Heart right ventricle (tissue), 16 donors: Measurements from ENCODE around the gene GARS1. TPM values are rescaled to one million over a fixed set of nuclear protein-coding genes. Genes with fewer than 3 reads are reported as not detected.

Experiments used
- ATAC-seq, 8 donors: fragments of 200-7000 bp; cut with Tn5 transposase; one replicate each; pipeline ENCODE4 v1.9.1; 2020; ENCODE audit warnings: mild to moderate bottlenecking in 8 of 8, moderate library complexity in 8 of 8, moderate number of reproducible peaks in 1 of 8
- DNase-seq, 2 donors: peaks; one replicate each; pipeline ENCODE4 v3.0.0-alpha.2; 2020
- H3K27ac ChIP-seq, 10 donors: fragments of 200-600 bp; sonication (generic) in 2 of 10; one replicate each; pipeline versions ENCODE4 v1.5.0 to v1.8.0; 2020 to 2022; ENCODE audit warnings: mild to moderate bottlenecking in 3 of 10
- H3K27me3 ChIP-seq, 7 donors: fragments of 200-600 bp; one replicate each; pipeline ENCODE4 v1.8.0; 2021 to 2022; ENCODE audit warnings: mild to moderate bottlenecking in 2 of 7
- H3K36me3 ChIP-seq, 9 donors: fragments of 200-600 bp; sonication (generic) in 1 of 9; one replicate each; pipeline versions ENCODE4 v1.5.0 to v1.8.0; 2020 to 2022; ENCODE audit warnings: mild to moderate bottlenecking in 2 of 9
- H3K4me1 ChIP-seq, 9 donors: fragments of 200-600 bp; sonication (generic) in 1 of 9; one replicate each; pipeline versions ENCODE4 v1.5.0 to v1.8.0; 2020 to 2022; ENCODE audit warnings: mild to moderate bottlenecking in 4 of 9
- H3K4me3 ChIP-seq, 10 donors: fragments of 200-600 bp; sonication (generic) in 2 of 10; one replicate each; pipeline versions ENCODE4 v1.5.0 to v1.8.0; 2020 to 2022; ENCODE audit warnings: mild to moderate bottlenecking in 7 of 10, moderate library complexity in 2 of 10
- H3K9me3 ChIP-seq, 11 donors: fragments of 200-600 bp in 10 of 11; sonication (generic) in 2 of 11; one replicate each; pipeline versions ENCODE4 v1.5.0 to v1.8.0; 2013 to 2022; ENCODE audit warnings: mild to moderate bottlenecking in 2 of 11, control low read depth in 1 of 11, moderate library complexity in 1 of 11
- CTCF ChIP-seq, 9 donors: fragments of 200-600 bp; sonication (generic) in 2 of 9; IDR thresholded peaks; one replicate each; pipeline versions ENCODE4 v1.5.0 to v1.8.0; 2021 to 2022; ENCODE audit warnings: antibody characterized with exemption in 9 of 9, mild to moderate bottlenecking in 5 of 9, moderate library complexity in 1 of 9
- WGBS, 2 donors: extraction: QIAGEN DNeasy Blood & Tissue Kit; methylation state at CpG; one replicate each; pipeline ENCODE4 v1.1.7; 2013; ENCODE audit warnings: inconsistent platforms in 1 of 2; 5-methylcytosine and 5-hydroxymethylcytosine counted together
- intact Hi-C, 10 donors: fragments of 100-400 bp; cut with DNase I; formaldehyde crosslinking; loops; one replicate each; pipeline versions ENCODE4 v1.11.1 to v1.14.2; 2022
- polyA plus RNA-seq, 2 donors: library from polyadenylated mRNA; stranded (reverse); fragments of 200-250 nt; gene quantifications; one replicate each; pipeline ENCODE4 v1.2.3, GENCODE V29; 2013
- total RNA-seq, 10 donors: library from RNA; stranded (reverse); fragmentation: NEBNext Ultra II Directional in 3 of 10; extraction: Animal tissue kit (Norgen Biotek cat#: 25700) in 3 of 10; gene quantifications; one replicate each; pipeline versions ENCODE4 v1.2.1 to v1.2.4, GENCODE V29; 2021 to 2023
- donor health status: Arrhythmogenic right ventricular cardiomyopathy.
- donor health status: ischemic (EF 13 %, LVEDD 7.1; RV severe dilation, severe dysfunction).
- donor health status: healthy with polysubstance abuse.
- donor health status: DM: no; HTN: yes; CAD: no.
- donor health status: DM: no; HTN: no; CAD: no.
- donor health status: ischemic (EF 25% LVEDD 6.9; RV normal size, moderate dysfunction).
- donor health status: ischemic (EF 25% LVEDD 5.7; RV mildly dilated, moderate dysfunction).
- donor health status: healthy.
- donor health status: DM: yes; HTN: yes; CAD: no.
- donor health status: Ischemic cardiomyopathy.
- donor health status: ischemic (EF 35%, LVEDD 5.7; RV mildly dilated, moderate dysfunction).
- donor health status: nonischemic (EF 11% LVEDD 7.7; RV severe dilation, severe dysfunction).
- donor health status: DM: yes; HTN: yes; CAD: no.
- donor health status: PGD.
- donor health status: ischemic (EF 29% LVEDD 5.4; RV normal size, mild dysfunction).
- donor health status: nonischemic (EF 23%, LVEDD 6.1; RV moderate dilation, normal function).

Gene GARS1
- total and polyA plus RNA-seq, 12 donors, result 36.5 to 95.6 (median 41.6) TPM

GRCh38 chr7:30656006-30656957 lies 61.6 kb downstream of the GARS1 start:
- intact Hi-C loops, result no loop called here
- 85 to 86% methylated on average over 21 of the region's 21 CpGs for WGBS, 2 donors

GRCh38 chr7:30657131-30657530 lies 62.5 kb downstream of the GARS1 start:
- Histone ChIP-seq H3K9me3 (no peaks in the 10 kb centered on the region), H3K27ac (no peak overlapping the region), H3K36me3 (no peaks in the 10 kb centered on the region), H3K27me3 (peaks cover 0 to 3% (median 0%) of the 10 kb centered on the region in 7 donors), H3K4me3 (no peak overlapping the region), H3K4me1 (no peaks in the 10 kb centered on the region)
- ATAC-seq (no peak), DNase-seq (no peak)
- no peak for TF ChIP-seq CTCF (IDR thresholded peaks at IDR 0.05)
- intact Hi-C loops, result no loop called here
- WGBS, 2 donors, result 94 to 95% methylated on average over 2 of the region's 2 CpGs

More at GRCh38 chr7:30656006-30656957, 61.6 kb downstream of the GARS1 start:
- H3K36me3 ChIP-seq, result no peaks in the 10 kb centered on the region
- H3K9me3 ChIP-seq, result no peaks in the 10 kb centered on the region
- no peak overlapping the region for H3K4me3 ChIP-seq
- H3K27me3 ChIP-seq, result peaks cover 0 to 3% (median 0%) of the 10 kb centered on the region in 7 donors
- ATAC-seq, result no peak
- H3K4me1 ChIP-seq, result no peaks in the 10 kb centered on the region
- DNase-seq, result no peak
- no peak overlapping the region for H3K27ac ChIP-seq
- TF ChIP-seq CTCF (IDR thresholded peaks at IDR 0.05), result no peak

GRCh38 chr7:30658479-30659074 lies 63.9 kb downstream of the GARS1 start:
- WGBS, 2 donors, result 74 to 82% methylated on average over 3 of the region's 3 CpGs

More at GRCh38 chr7:30658479-30659074, 63.9 kb downstream of the GARS1 start:
- TF ChIP-seq CTCF (IDR thresholded peaks at IDR 0.05), result no peak
- no peak overlapping the region for H3K27ac ChIP-seq
- no peak overlapping the region for H3K4me3 ChIP-seq
- no peaks in the 10 kb centered on the region for H3K9me3 ChIP-seq
- no peaks in the 10 kb centered on the region for H3K4me1 ChIP-seq
- H3K36me3 ChIP-seq, result no peaks in the 10 kb centered on the region
- H3K27me3 ChIP-seq, result peaks cover 0 to 11% (median 0%) of the 10 kb centered on the region in 7 donors
- intact Hi-C loops, result no loop called here
- DNase-seq (no peak), ATAC-seq (no peak)
